HepG2 (cell line): ENCODE data around the gene CSNK1D. TPM values are rescaled to one million over a fixed set of nuclear protein-coding genes. Genes with fewer than 3 reads are reported as not detected.
A peak's percentile ranks its signal among the peaks of the same experiment; 100 is the strongest.

ENCODE experiments used
- ATF2 ChIP-seq: sonication (generic); formaldehyde crosslinking; IDR thresholded peaks from 2 replicates; pipeline ENCODE4 v1.4.0; 2020; ENCODE audit warnings: missing genetic modification reagents
- BCL3 ChIP-seq: sonication (generic); formaldehyde crosslinking; IDR thresholded peaks from 2 replicates; pipeline ENCODE4 v1.5.1; 2020; ENCODE audit warnings: mild to moderate bottlenecking, missing genetic modification reagents, moderate library complexity
- CBFB ChIP-seq: sonication (generic); formaldehyde crosslinking; IDR thresholded peaks from 2 replicates; pipeline ENCODE4 v1.4.0; 2020; ENCODE audit warnings: missing genetic modification reagents
- CREBL2 ChIP-seq: sonication (generic); formaldehyde crosslinking; IDR thresholded peaks from 2 replicates; pipeline ENCODE4 v1.8.1; 2023; ENCODE audit warnings: missing genetic modification reagents, mild to moderate bottlenecking, borderline replicate concordance
- MIER3 ChIP-seq: IDR thresholded peaks from 2 replicates; pipeline ENCODE4 v1.6.1; 2016; ENCODE audit warnings: missing compliant biosample characterization, borderline replicate concordance
- MTF2 ChIP-seq: sonication (generic); formaldehyde crosslinking; IDR thresholded peaks from 2 replicates; pipeline ENCODE4 v1.5.0; 2020; ENCODE audit warnings: missing genetic modification reagents, borderline replicate concordance
- PRDM4 ChIP-seq: sonication (generic); formaldehyde crosslinking; IDR thresholded peaks from 2 replicates; pipeline ENCODE4 v1.9.0; 2021; ENCODE audit warnings: missing genetic modification reagents, borderline replicate concordance
- RAD51 ChIP-seq: fragments of 450-650 bp; IDR thresholded peaks from 2 replicates; pipeline ENCODE4 v1.6.1; 2016; ENCODE audit warnings: borderline replicate concordance
- SIN3A ChIP-seq: IDR thresholded peaks from 2 replicates; pipeline ENCODE4 v1.6.1; 2011; ENCODE audit warnings: low read depth, mild to moderate bottlenecking, control low read depth, low read length, borderline replicate concordance
- SKI ChIP-seq: fragments of 450-650 bp; IDR thresholded peaks from one replicate; pipeline ENCODE4 v1.6.1; 2018; ENCODE audit warnings: mild to moderate bottlenecking; ENCODE audit not compliant: partially characterized antibody
- SP4 ChIP-seq: sonication (generic); formaldehyde crosslinking; IDR thresholded peaks from 2 replicates; pipeline ENCODE4 v1.8.1; 2023; ENCODE audit warnings: mild to moderate bottlenecking, missing genetic modification reagents
- SRSF1 ChIP-seq: fragments of 200-400 bp; formaldehyde crosslinking; optimal IDR thresholded peaks from 2 replicates; pipeline ENCODE3; 2017; ENCODE audit warnings: mild to moderate bottlenecking, low read depth, low read length, moderate library complexity
- TBX3 ChIP-seq: fragments of 450-650 bp; IDR thresholded peaks from 2 replicates; pipeline ENCODE4 v1.6.1; 2017; ENCODE audit warnings: antibody characterized with exemption, mild to moderate bottlenecking, inconsistent platforms, borderline replicate concordance
- ZBTB49 ChIP-seq: sonication (generic); formaldehyde crosslinking; IDR thresholded peaks from 2 replicates; pipeline ENCODE4 v1.4.0; 2020; ENCODE audit warnings: missing genetic modification reagents, borderline replicate concordance
- ZFP1 ChIP-seq: IDR thresholded peaks from 2 replicates; pipeline ENCODE4 v1.6.1; 2016
- ZNF281 ChIP-seq: sonication (generic); formaldehyde crosslinking; IDR thresholded peaks from 2 replicates; pipeline ENCODE4 v1.4.0; 2020; ENCODE audit warnings: missing genetic modification reagents, borderline replicate concordance
- ZSCAN9 ChIP-seq: IDR thresholded peaks from 2 replicates; pipeline ENCODE4 v1.6.1; 2016; ENCODE audit warnings: borderline replicate concordance
- polyA plus RNA-seq, 8 experiments: library from polyadenylated mRNA; depleted of rRNA in 3 of 8; stranded (reverse) in 7 of 8; unstranded in 1 of 8; fragments of >200 nt; fragmentation: Illumina TruSeq in 4 of 8; extraction: Trizol in 4 of 8; gene quantifications; 2 replicates each; pipeline versions ENCODE4 v1.2.1 to v1.2.3, GENCODE V29; 2011 to 2016; ENCODE audit warnings: low read depth in 4 of 8, missing spikeins in 1 of 8, mixed read lengths in 1 of 8; ENCODE audit not compliant: insufficient read depth in 1 of 8
- total RNA-seq, 5 experiments: library from RNA; depleted of rRNA; stranded (reverse); fragments of >200 nt; fragmentation: Illumina TruSeq; extraction: Trizol; gene quantifications; 2 replicates each; pipeline ENCODE4 v1.2.3, GENCODE V29; 2016; ENCODE audit warnings: low read depth in 1 of 5

CSNK1D gene
- total and polyA plus RNA-seq, 2 of the 13 experiments (the other 11 are each of a cell fraction or from before 2014, with no cell fraction given), result 31.5 to 128 TPM

GRCh38 chr17:82212331-82213250 lies 60.9 kb downstream of the CSNK1D start, which contains the start of gene CCDC57 (continued):
- 0 out of 2 replicates have a peak, but pooled peaks have one; percentile 46 for TF ChIP-seq PRDM4 (CRISPR knock-in tag)
- peak; percentile 96 for TF ChIP-seq SIN3A
- peak; percentile 65; the same call in 1 of the 2 replicates for TF ChIP-seq MIER3 (CRISPR knock-in tag)
- no peak for TF ChIP-seq TBX3
- no peak for TF ChIP-seq ZBTB49 (CRISPR knock-in tag)
- TF ChIP-seq ZNF281 (CRISPR knock-in tag), result no peak; the same call in 1 of the 2 replicates
- TF ChIP-seq ATF2 (CRISPR knock-in tag), result peak; percentile 60; the same call in 1 of the 2 replicates
- peak; percentile 83 for TF ChIP-seq SKI
- peak; percentile 94 for TF ChIP-seq SP4 (CRISPR knock-in tag)
- no peak for TF ChIP-seq RAD51
- TF ChIP-seq BCL3 (CRISPR knock-in tag), result peak; percentile 69; the same call in 1 of the 2 replicates
- TF ChIP-seq ZSCAN9 (CRISPR knock-in tag), result no peak; the same call in 1 of the 2 replicates
- TF ChIP-seq CBFB (CRISPR knock-in tag), result peak; percentile 87
- TF ChIP-seq MTF2, result no peak
- no peak for TF ChIP-seq CREBL2
- TF ChIP-seq SRSF1, result peak; percentile 23
- no peak for TF ChIP-seq ZFP1 (CRISPR knock-in tag)
